Neuronal stem cell (in vitro differentiated cells): ENCODE measurements around the gene SDR39U1.

Source experiments
- DNase-seq: peaks from one replicate; pipeline ENCODE4 v3.0.0-alpha.2; 2013; ENCODE audit warnings: low spot score
- H2AFZ ChIP-seq: one replicate; pipeline ENCODE4 v1.6.1; 2013; ENCODE audit warnings: mild to moderate bottlenecking, low read length, inconsistent platforms
- H2AK5ac ChIP-seq: 2 replicates; pipeline ENCODE4 v1.6.1; 2013; ENCODE audit warnings: low read depth, mild to moderate bottlenecking, inconsistent platforms, low read length, moderate library complexity, mixed read lengths
- H2BK120ac ChIP-seq: 2 replicates; pipeline ENCODE4 v1.6.1; 2013; ENCODE audit warnings: low read depth, mild to moderate bottlenecking, inconsistent platforms, low read length, moderate library complexity, mixed read lengths
- H2BK12ac ChIP-seq: one replicate; pipeline ENCODE4 v1.6.1; 2013; ENCODE audit warnings: low read length, inconsistent platforms
- H2BK15ac ChIP-seq: 2 replicates; pipeline ENCODE4 v1.6.1; 2013; ENCODE audit warnings: mild to moderate bottlenecking, low read length, inconsistent platforms, mixed read lengths
- H2BK5ac ChIP-seq: one replicate; pipeline ENCODE4 v1.6.1; 2013; ENCODE audit warnings: inconsistent platforms, mild to moderate bottlenecking, low read length, moderate library complexity
- H3K14ac ChIP-seq: one replicate; pipeline ENCODE4 v1.6.1; 2013; ENCODE audit warnings: low read length, inconsistent platforms
- H3K18ac ChIP-seq: 2 replicates; pipeline ENCODE4 v1.6.1; 2013; ENCODE audit warnings: low read length, inconsistent platforms
- H3K23ac ChIP-seq: 2 replicates; pipeline ENCODE4 v1.6.1; 2013; ENCODE audit warnings: low read depth, mild to moderate bottlenecking, mixed read lengths, low read length, inconsistent platforms; ENCODE audit not compliant: poor library complexity
- H3K27ac ChIP-seq: replicated peaks from 3 replicates; pipeline ENCODE4 v1.5.1; 2013; ENCODE audit warnings: low read length, inconsistent platforms
- H3K27me3 ChIP-seq, 3 experiments: 2 replicates each; pipeline ENCODE4 v1.6.1; 2013; ENCODE audit warnings: low read length in 3 of 3, mild to moderate bottlenecking in 2 of 3, inconsistent platforms in 1 of 3, low read depth in 1 of 3, mixed read lengths in 1 of 3, moderate library complexity in 1 of 3; ENCODE audit not compliant: control insufficient read depth in 3 of 3, insufficient read depth in 3 of 3
- H3K36me3 ChIP-seq, 2 donors: replicated peaks in 1 of 2; 2 replicates each; pipeline ENCODE4 v1.6.1; 2013; ENCODE audit warnings: low read length in 2 of 2; ENCODE audit not compliant: control insufficient read depth in 2 of 2, insufficient read depth in 2 of 2
- H3K4ac ChIP-seq: 2 replicates; pipeline ENCODE4 v1.6.1; 2013; ENCODE audit warnings: inconsistent platforms, mild to moderate bottlenecking, low read length, moderate library complexity
- H3K4me1 ChIP-seq, 2 donors: 1 replicate in 1 of 2; 2 replicates in 1 of 2; pipeline ENCODE4 v1.6.1; 2013; ENCODE audit warnings: low read length in 2 of 2, low read depth in 1 of 2; ENCODE audit not compliant: control insufficient read depth in 2 of 2, insufficient read depth in 1 of 2
- H3K4me2 ChIP-seq: one replicate; pipeline ENCODE4 v1.6.1; 2013; ENCODE audit warnings: mild to moderate bottlenecking, low read length, inconsistent platforms; ENCODE audit not compliant: insufficient read depth, poor library complexity, severe bottlenecking
- H3K4me3 ChIP-seq, 2 donors: 2 replicates each; pipeline ENCODE4 v1.5.1; 2013; ENCODE audit warnings: low read length in 2 of 2, mild to moderate bottlenecking in 2 of 2, inconsistent platforms in 1 of 2, moderate library complexity in 1 of 2
- H3K79me1 ChIP-seq: one replicate; pipeline ENCODE4 v1.6.1; 2013; ENCODE audit warnings: low read depth, mild to moderate bottlenecking, inconsistent platforms, low read length, moderate library complexity
- H3K9ac ChIP-seq: one replicate; pipeline ENCODE4 v1.6.1; 2013; ENCODE audit warnings: mild to moderate bottlenecking, low read depth, low read length, inconsistent platforms; ENCODE audit not compliant: poor library complexity
- H3K9me3 ChIP-seq, 2 donors: replicated peaks in 1 of 2; 2 replicates each; pipeline versions ENCODE3 to v1.6.1; 2013; ENCODE audit warnings: low read length in 2 of 2, mild to moderate bottlenecking in 2 of 2, inconsistent platforms in 1 of 2, low read depth in 1 of 2, mixed read lengths in 1 of 2, moderate library complexity in 1 of 2; ENCODE audit not compliant: control insufficient read depth in 2 of 2, insufficient read depth in 1 of 2
- H4K8ac ChIP-seq: one replicate; pipeline ENCODE4 v1.6.1; 2013; ENCODE audit warnings: low read depth, mild to moderate bottlenecking, inconsistent platforms, low read length, moderate library complexity
- H4K91ac ChIP-seq: one replicate; pipeline ENCODE4 v1.6.1; 2013; ENCODE audit warnings: low read length, low read depth, mild to moderate bottlenecking, inconsistent platforms; ENCODE audit not compliant: poor library complexity
- WGBS, 2 donors: extraction: QIAGEN DNeasy Blood & Tissue Kit; methylation state at CpG; one replicate each; pipeline ENCODE4 v1.1.7; 2013; ENCODE audit warnings: missing lambda C conversion rate in 2 of 2, mixed read lengths in 1 of 2; ENCODE audit not compliant: insufficient read length in 2 of 2, insufficient replicate concordance in 1 of 2; ENCODE audit errors: extremely low coverage in 2 of 2; 5-methylcytosine and 5-hydroxymethylcytosine counted together

SDR39U1 gene

DNA sequence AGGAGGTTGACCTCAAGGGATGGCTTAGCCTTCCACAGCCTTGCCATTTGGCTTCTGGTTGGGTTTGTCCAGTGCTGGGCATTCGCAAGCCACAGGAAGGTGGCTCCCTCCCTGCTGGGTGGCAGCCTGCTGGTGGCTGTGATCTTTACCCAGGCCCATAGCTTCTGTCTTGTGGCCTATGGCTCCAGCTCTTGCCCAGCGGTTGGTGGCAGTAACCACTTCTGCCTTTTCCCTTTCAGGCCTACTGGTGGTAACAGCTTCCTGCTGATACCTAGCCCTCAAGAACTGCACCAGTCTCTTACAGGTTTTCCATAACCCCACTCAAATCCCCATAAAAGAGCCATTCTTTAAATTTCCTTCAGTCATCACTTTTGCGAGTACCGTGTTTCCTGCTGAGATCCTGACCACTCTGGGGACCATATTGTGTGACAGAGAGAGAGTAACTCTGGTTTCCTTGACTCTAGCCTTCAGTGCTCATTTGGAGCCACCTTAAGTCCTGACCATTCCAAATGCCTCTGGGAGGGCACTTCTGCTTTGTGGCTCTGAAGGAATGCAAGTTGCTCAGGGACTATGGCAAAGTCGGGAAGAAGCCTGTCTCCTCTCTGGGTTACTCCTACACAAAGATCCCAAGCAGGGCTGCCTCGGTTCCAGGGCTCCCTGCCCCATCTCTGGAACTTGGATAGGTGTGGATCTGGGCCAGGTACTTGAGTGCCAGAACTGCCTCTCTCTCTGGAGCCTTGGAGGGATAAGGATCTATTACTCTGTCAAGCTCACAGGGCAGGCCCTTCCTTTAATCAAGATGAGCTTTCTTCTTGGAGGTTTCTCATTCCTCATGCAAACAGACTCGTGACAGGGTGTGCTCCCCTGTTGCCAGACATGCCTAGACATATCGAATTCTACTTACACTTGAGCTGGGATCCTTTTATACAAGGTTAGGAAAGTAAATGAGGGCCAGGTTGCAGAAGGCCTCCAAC is 46.7 kb downstream of the SDR39U1 start:
- Histone ChIP-seq H3K27ac (no peak overlapping the region), H4K91ac (no peak overlapping the region), H4K8ac (no peak overlapping the region), H2BK120ac (no peak overlapping the region), H3K18ac (peak overlapping the region; percentile 52), H3K4me3 (no peak overlapping the region), H3K9ac (no peak overlapping the region), H2BK12ac (peak overlapping the region; percentile 80), H3K14ac (no peak overlapping the region), H2AK5ac (peak overlapping the region; percentile 80), H3K4me2 (no peak overlapping the region), H3K4me1 (peaks cover 11 to 15% of the 10 kb centered on the region in 2 donors), H2BK5ac (no peak overlapping the region), H3K27me3 (peaks cover 0 to 65% (median 0%) of the 10 kb centered on the region in 3 experiments), H3K9me3 (peaks cover 0 to 3% of the 10 kb centered on the region in 2 donors), H3K23ac (no peak overlapping the region), H3K4ac (no peak overlapping the region), H3K36me3 (no peaks in the 10 kb centered on the region), H2BK15ac (peak overlapping the region; percentile 25), H3K79me1 (peaks cover 3% of the 10 kb centered on the region), H2AFZ (peak overlapping the region; percentile 8)
- no peak for DNase-seq
- no CpG with 5 or more reads among the region's 8 CpGs for WGBS, 2 donors

DNA sequence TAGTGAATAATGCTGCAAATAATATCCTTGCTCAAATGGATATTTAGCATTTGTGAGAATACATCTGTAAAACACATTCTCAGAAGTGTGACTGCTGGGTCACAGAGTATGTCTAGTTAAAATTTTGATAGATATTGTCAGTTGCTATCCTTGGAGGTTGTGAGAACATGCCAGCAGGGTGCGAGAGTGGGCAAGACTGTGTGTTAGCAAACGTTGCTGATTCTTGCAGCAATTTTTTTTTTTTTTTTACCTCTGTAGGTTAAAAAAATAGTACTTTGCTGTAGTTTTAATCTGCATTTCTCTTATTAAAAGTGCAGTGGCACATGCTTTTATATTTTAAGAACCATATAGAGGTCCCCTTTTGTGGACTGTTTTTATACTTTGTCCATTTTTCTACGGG is 48.3 kb downstream of the SDR39U1 start:
- WGBS, 2 donors = no CpG with 5 or more reads among the region's 3 CpGs
- no peaks in the 10 kb centered on the region for H3K79me1 ChIP-seq
- H3K36me3 ChIP-seq = no peaks in the 10 kb centered on the region
- no peak overlapping the region for H3K14ac ChIP-seq
- H3K27me3 ChIP-seq = peaks cover 0 to 52% (median 0%) of the 10 kb centered on the region in 3 experiments
- H3K27ac ChIP-seq = no peak overlapping the region
- H4K8ac ChIP-seq = no peak overlapping the region
- H4K91ac ChIP-seq = no peak overlapping the region
- no peak overlapping the region for H2AFZ ChIP-seq
- H3K4ac ChIP-seq = no peak overlapping the region
- no peak overlapping the region for H3K23ac ChIP-seq
- H3K4me1 ChIP-seq = peaks cover 6 to 7% of the 10 kb centered on the region in 2 donors
- H3K4me2 ChIP-seq = no peak overlapping the region
- H3K4me3 ChIP-seq = no peak overlapping the region
- no peak overlapping the region for H3K9ac ChIP-seq
- H2BK120ac ChIP-seq = no peak overlapping the region
- no peak overlapping the region for H2BK5ac ChIP-seq
- H2BK12ac ChIP-seq = no peak overlapping the region
- no peak overlapping the region for H2BK15ac ChIP-seq
- no peak for DNase-seq
- H3K18ac ChIP-seq = no peak overlapping the region
- peaks cover 0 to 3% of the 10 kb centered on the region in 2 donors for H3K9me3 ChIP-seq
- H2AK5ac ChIP-seq = no peak overlapping the region

DNA sequence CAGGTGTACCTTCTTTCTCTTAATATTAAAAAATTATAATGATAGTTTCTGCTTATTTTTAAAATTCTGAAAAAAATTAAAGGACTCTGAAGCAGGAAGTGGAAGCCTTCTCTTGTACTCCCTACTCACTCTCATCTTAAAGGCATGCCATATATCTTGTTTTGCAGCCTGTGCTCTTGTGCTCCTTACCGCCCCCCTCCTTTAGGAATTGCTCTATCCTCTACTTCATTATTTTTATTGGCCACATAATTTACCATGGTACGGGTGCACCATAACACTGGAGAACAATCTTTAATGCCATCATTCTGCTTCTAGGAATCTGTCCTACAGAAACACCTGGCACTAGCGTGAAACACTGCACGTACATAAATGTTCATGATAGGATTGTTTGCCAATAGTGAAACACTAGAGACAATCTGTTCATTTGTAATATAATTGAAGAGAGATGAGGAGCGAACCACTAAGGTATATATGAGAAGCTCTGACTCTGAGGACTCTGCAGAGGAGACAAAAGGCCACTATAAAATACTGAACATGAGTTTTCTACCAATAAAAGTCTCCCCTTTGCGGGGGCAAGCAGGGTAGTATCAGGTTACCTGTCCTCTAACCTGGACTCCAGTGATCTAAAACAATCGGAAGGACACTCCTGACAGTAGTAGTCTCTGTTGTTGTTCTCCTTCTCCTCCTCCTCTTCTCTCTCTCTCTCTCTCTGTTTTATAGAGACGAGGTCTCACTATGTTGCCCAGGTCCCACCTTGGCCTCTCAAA is 50.1 kb downstream of the SDR39U1 start:
- H3K9ac ChIP-seq = no peak overlapping the region
- no peak overlapping the region for H4K91ac ChIP-seq
- WGBS, 2 donors = no CpG with 5 or more reads among the region's 8 CpGs
- no peaks in the 10 kb centered on the region for H3K36me3 ChIP-seq
- no peak overlapping the region for H3K27ac ChIP-seq
- no peak overlapping the region for H3K4ac ChIP-seq
- no peak overlapping the region for H2BK12ac ChIP-seq
- peaks cover 0 to 47% (median 0%) of the 10 kb centered on the region in 3 experiments for H3K27me3 ChIP-seq
- peaks cover 0 to under 1% of the 10 kb centered on the region in 2 donors for H3K4me1 ChIP-seq
- peaks cover 0 to 3% of the 10 kb centered on the region in 2 donors for H3K9me3 ChIP-seq
- H3K23ac ChIP-seq = no peak overlapping the region
- no peak overlapping the region for H3K14ac ChIP-seq
- no peak overlapping the region for H2AFZ ChIP-seq
- no peak overlapping the region for H2BK120ac ChIP-seq
- no peak overlapping the region for H2AK5ac ChIP-seq
- no peak overlapping the region for H3K4me3 ChIP-seq
- no peak for DNase-seq
- no peak overlapping the region for H3K18ac ChIP-seq
- H2BK15ac ChIP-seq = no peak overlapping the region
- H3K4me2 ChIP-seq = no peak overlapping the region
- H2BK5ac ChIP-seq = no peak overlapping the region
- no peak overlapping the region for H4K8ac ChIP-seq
- H3K79me1 ChIP-seq = no peaks in the 10 kb centered on the region
